GM19240 (cell line): ENCODE results near the gene NARF.
A peak's percentile ranks its signal among the peaks of the same experiment; 100 is the strongest.

ENCODE experiments used
- DNase-seq: peaks from one replicate; pipeline ENCODE4 v3.0.0; 2011; ENCODE audit warnings: low spot score; ENCODE audit not compliant: insufficient read length

Gene NARF

GRCh38 chr17:82470065-82470464, 11.5 kb downstream of the NARF start:
- DNase-seq, result no peak

GRCh38 chr17:82474223-82475010, 15.9 kb downstream of the NARF start:
- DNase-seq, result no peak

- DNase-seq, result no peak
Measured at GRCh38 chr17:82475458-82475857, 16.9 kb downstream of the NARF start.

DNA sequence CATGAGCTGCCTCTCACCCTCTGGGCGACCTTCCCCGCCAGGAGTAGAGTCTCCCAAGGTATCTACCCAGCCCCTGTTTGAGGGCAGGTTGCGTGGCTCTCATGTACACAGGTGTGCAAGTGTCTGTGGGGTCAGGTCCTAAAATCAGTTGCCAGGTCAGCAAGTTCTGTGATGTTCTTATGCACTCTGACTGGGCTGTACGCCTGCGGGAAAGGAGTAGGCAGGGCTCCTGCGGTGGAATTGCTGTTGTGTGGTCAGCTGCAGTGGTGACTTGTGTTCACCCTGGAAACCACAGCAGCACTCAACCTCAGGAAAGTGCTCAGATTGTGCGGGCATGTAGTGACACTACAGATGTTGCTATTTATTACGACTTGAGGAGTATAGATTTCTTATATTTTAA, 19.4 kb downstream of the NARF start:
- DNase-seq, result no peak

DNA sequence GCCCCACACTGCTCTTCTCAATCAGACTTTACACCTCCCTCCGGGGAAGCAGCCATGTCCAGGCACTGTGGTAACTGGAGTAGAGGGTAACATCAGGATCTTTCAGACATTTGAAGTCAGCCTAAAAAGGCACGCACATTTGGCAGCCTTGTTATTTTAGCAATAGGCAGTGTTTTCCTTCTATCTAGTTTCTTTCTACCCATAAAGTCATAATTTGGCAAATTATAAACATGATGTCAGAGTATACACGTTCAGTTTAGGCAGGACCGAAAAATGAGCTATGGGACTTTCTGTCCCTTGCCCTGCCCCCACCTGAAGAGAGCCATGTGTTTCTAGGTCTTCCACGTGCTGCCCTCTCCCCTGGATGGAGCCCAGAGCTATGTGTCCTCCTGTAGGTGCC, 21.1 kb downstream of the NARF start:
- DNase-seq, result no peak

GRCh38 chr17:82480318-82480717, 21.8 kb downstream of the NARF start:
- DNase-seq, result no peak

GRCh38 chr17:82483204-82483660, 24.7 kb downstream of the NARF start:
- no peak for DNase-seq

- DNase-seq, result no peak
Measured at GRCh38 chr17:82483836-82484235, 25.3 kb downstream of the NARF start.

DNA sequence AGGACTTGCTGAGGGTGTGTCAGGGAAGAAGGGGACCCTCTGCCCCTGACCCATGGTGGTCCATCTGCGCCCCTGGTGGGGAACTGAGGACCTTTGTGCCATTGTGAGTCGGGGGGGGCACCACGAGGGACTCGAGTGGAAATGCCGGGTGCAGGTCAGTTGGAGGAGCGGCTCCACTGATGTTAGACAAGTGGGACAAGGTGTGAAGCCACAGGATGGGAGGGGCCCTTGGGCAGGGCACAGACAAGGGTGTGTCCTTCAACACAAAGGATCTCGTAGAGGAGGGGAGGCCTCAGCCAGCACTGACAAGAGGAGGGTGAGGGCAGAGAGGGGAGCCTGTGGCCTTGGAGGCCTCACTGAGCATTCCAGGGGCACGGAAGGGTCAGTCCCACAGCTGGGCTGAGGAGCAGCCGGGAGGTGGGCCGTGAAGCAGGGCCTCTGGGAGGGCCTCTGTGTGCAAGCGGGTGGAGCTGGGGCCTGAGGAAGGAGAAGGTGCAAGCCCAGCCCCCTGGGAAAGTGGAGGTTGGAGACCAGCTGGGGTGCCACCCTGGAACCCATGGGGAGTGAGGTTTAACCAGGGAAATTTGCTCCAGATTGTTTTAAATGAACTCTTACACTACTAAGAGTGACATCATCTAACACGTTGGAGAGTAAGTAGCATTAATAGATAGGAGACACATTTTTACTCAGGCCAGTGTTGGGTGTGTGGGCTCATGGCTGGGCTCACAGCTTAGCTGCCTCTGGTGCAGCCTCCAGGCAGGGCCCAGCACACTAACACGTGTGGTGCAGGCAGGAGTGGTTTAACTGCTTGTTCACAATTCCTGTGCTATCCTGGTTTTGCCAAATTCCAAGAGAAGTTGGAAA, 27.9 kb downstream of the NARF start:
- DNase-seq, result no peak

DNA sequence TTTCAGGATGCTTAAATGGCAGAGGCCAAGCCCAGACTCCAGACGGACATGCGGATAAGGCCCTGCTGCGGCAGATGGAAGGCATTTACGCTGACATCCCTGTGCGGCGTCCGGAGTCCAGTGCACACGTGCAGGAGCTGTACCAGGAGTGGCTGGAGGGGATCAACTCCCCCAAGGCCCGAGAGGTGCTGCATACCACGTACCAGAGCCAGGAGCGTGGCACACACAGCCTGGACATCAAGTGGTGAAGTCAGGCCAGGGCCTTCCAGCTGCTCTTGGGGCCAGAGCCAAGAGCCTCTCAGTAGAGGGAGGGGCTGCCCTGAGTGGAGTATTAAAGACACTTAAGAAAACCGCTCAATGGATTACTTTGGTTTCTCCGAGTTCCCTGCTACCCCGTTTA, 29.4 kb downstream of the NARF start:
- DNase-seq, result no peak

DNA sequence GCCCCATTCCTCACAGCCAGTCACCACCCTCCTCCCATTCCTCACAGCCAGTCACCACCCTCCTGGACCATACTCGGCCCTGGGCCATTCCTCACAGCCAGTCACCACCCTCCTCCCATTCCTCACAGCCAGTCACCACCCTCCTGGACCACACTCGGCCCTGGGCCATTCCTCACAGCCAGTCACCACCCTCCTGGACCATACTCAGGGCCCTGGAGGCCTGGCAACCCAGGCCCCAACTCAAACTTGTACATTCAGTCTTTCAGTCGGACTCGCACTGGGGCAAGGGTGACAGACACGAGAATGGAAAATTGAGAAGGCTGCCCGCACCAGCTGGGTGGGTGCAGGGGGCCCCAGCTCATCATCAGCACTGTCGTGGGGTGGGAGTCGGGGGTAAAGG, 30.6 kb downstream of the NARF start:
- no peak for DNase-seq

GRCh38 chr17:82489851-82490511, 31.4 kb downstream of the NARF start:
- DNase-seq, result no peak

- DNase-seq, result no peak
Measured at GRCh38 chr17:82490512-82491195, 32.1 kb downstream of the NARF start.

DNA sequence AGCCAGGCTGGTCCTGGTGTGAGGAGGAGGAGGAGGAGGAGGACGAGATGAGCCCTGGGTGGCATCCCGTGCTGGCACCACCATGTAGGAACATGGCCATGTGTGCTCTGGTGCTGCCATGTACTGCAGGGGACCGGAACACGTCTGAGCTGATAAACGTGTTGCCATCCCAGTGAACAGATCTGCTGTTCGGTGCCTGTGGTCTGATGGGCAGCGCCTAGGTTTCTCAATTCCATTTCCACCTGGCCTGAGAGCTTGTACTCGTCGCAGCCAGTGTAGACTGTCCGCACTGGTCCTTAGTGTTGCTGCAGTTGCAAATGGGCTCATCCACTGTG, 32.6 kb downstream of the NARF start:
- DNase-seq, result no peak

GRCh38 chr17:82491533-82491932, 33.0 kb downstream of the NARF start:
- DNase-seq, result no peak

DNA sequence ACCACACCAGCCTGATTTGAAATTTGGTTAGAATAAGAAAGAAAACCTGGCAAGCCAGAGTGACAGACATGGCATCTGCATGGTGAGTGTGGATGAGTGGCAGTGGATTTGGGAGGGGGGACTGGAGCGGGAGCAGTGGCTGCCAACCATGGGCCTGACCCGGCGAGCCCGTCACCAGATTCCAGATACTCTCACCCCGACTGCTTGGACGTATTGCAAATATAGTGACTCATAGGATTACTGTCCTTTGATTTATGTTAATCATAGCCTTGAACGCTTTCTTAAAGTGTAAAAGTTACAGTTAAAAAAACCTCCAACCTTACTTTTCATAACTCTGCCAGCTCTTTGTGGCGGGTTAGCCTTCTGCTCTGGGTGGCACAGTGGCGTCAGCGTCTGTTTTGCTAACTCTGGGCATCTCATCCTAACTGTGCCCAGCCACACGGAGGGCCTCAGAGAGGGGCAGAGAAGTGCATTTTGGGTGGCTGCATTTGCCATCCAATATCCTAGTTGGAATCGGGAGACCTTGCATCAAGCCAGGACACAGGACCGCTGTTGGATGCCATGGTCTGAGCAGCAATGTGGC, 34.2 kb downstream of the NARF start:
- DNase-seq, result no peak

GRCh38 chr17:82493226-82493781, 34.8 kb downstream of the NARF start:
- DNase-seq, result no peak

GRCh38 chr17:82494236-82495055, 35.9 kb downstream of the NARF start:
- DNase-seq, result peak; percentile 95

- DNase-seq, result no peak
Measured at GRCh38 chr17:82495844-82496528, 37.4 kb downstream of the NARF start.
